HEK293 (cell line): ENCODE measurements around the gene NLRP4.

Source experiments
- ZBTB7A ChIP-seq: fragments of 450-650 bp; formaldehyde crosslinking; IDR thresholded peaks from 2 replicates; pipeline ENCODE4 v1.5.1; 2016; ENCODE audit warnings: low read depth, missing biosample characterization, missing genetic modification characterization
- ZNF24 ChIP-seq: fragments of 450-650 bp; formaldehyde crosslinking; IDR thresholded peaks from 2 replicates; pipeline ENCODE4 v1.5.1; 2016; ENCODE audit warnings: missing biosample characterization, missing genetic modification characterization
- ZNF660 ChIP-seq: fragments of 450-650 bp; IDR thresholded peaks from 2 replicates; pipeline ENCODE4 v1.5.1; 2018; ENCODE audit warnings: missing biosample characterization, mild to moderate bottlenecking, missing genetic modification characterization

- TF ChIP-seq ZNF660 (tag by site-specific recombination) (no peak), ZNF24 (tag by site-specific recombination) (no peak), ZBTB7A (tag by site-specific recombination) (no peak)
These were observed 1.9 kb downstream of the NLRP4 start for GRCh38 chr19:55838251-55838650.
